Body of pancreas (tissue), 4 donors: ENCODE results near the gene ADAMTS6. TPM values are rescaled to one million over a fixed set of nuclear protein-coding genes. Genes with fewer than 3 reads are reported as not detected.
"Not testable (repeated sequence)": the region's sequence is repeated elsewhere in the genome, so short reads cannot be mapped to it uniquely, and the experiment has no call there.

Experiments used
- ATAC-seq: fragments of 150-250 bp; one replicate; pipeline ENCODE4 v1.9.1; 2016
- DNase-seq, 4 donors: peaks; one replicate each; pipeline ENCODE4 v3.0.0-alpha.2; 2019
- H3K27ac ChIP-seq, 4 donors: fragments of 200-600 bp; sonication (generic); 1 replicate in 3 of 4; 2 replicates in 1 of 4; pipeline versions ENCODE4 v1.5.1 to v1.6.1; 2016 to 2019; ENCODE audit warnings: mild to moderate bottlenecking in 1 of 4, mixed read lengths in 1 of 4, moderate library complexity in 1 of 4
- H3K27me3 ChIP-seq, 2 donors: fragments of 200-600 bp; sonication (generic); one replicate each; pipeline ENCODE4 v1.6.0; 2016; ENCODE audit warnings: mild to moderate bottlenecking in 1 of 2
- H3K36me3 ChIP-seq, 2 donors: fragments of 200-600 bp; sonication (generic); replicated peaks in 1 of 2; 2 replicates each; pipeline ENCODE4 v1.5.1; 2016; ENCODE audit warnings: low read depth in 2 of 2; ENCODE audit not compliant: insufficient read depth in 1 of 2
- H3K4me1 ChIP-seq: fragments of 200-600 bp; sonication (generic); one replicate; pipeline ENCODE4 v1.6.0; 2016
- H3K4me3 ChIP-seq, 2 donors: fragments of 200-600 bp; sonication (generic); 1 replicate in 1 of 2; 2 replicates in 1 of 2; pipeline ENCODE4 v1.5.1; 2016 to 2019
- H3K9me3 ChIP-seq, 3 donors: fragments of 200-600 bp; sonication (generic); 1 replicate in 2 of 3; 2 replicates in 1 of 3; pipeline ENCODE4 v1.5.1; 2016
- POLR2A ChIP-seq, 3 donors: fragments of 450-650 bp; IDR thresholded peaks; one replicate each; pipeline ENCODE4 v1.6.1; 2016; ENCODE audit warnings: antibody characterized with exemption in 3 of 3, mild to moderate bottlenecking in 2 of 3
- WGBS, 2 donors: methylation state at CpG; one replicate each; pipeline ENCODE4 v1.1.5; 2017; 5-methylcytosine and 5-hydroxymethylcytosine counted together
- intact Hi-C: fragments of 100-400 bp; cut with DNase I; formaldehyde crosslinking; loops from one replicate; pipeline ENCODE4 v1.15.1; 2023
- total RNA-seq, 2 donors: library from RNA; depleted of rRNA; stranded (reverse); fragments of >200 nt; gene quantifications; one replicate each; pipeline ENCODE4 v1.1.0, GENCODE V29; 2016
- TF ChIP-seq, protein P1 (sequence below), 7 experiments: fragments of 450-650 bp in 4 of 7; fragments of 200-600 bp in 3 of 7; sonication (generic) in 3 of 7; IDR thresholded peaks; one replicate each; pipeline ENCODE4 v1.5.1; 2016 to 2019; ENCODE audit warnings: antibody characterized with exemption in 7 of 7

ADAMTS6 gene
- total RNA-seq, 2 donors from 2014 or later: 0.78 TPM; not detected in 1

DNA sequence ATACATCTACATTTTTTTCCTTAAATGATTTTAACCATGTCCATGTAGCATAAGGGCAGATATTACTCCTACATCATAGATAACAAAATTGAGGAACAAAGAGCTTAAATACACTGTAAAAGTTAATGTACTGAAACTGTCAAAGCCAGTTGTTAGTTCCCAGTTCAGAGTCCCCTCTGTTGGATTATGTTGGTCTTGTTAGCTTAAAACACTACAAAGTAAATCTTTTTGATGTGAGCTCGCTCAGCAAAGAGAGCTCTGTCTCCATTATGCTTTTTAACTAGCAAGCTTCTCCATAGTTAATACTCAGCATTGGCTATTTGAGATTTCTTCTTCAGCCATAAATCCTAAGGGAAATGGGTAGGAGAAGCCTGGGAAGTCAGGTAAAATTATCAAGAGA is 149.1 kb downstream of the ADAMTS6 start:
- no peaks in the 10 kb centered on the region for H3K27me3 ChIP-seq
- no peak overlapping the region for H3K4me3 ChIP-seq
- no peak for TF ChIP-seq POLR2A (IDR thresholded peaks at IDR 0.05)
- TF ChIP-seq, protein P1, sequence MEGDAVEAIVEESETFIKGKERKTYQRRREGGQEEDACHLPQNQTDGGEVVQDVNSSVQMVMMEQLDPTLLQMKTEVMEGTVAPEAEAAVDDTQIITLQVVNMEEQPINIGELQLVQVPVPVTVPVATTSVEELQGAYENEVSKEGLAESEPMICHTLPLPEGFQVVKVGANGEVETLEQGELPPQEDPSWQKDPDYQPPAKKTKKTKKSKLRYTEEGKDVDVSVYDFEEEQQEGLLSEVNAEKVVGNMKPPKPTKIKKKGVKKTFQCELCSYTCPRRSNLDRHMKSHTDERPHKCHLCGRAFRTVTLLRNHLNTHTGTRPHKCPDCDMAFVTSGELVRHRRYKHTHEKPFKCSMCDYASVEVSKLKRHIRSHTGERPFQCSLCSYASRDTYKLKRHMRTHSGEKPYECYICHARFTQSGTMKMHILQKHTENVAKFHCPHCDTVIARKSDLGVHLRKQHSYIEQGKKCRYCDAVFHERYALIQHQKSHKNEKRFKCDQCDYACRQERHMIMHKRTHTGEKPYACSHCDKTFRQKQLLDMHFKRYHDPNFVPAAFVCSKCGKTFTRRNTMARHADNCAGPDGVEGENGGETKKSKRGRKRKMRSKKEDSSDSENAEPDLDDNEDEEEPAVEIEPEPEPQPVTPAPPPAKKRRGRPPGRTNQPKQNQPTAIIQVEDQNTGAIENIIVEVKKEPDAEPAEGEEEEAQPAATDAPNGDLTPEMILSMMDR (IDR thresholded peaks at IDR 0.05): no peak
- no peak for ATAC-seq
- intact Hi-C loops: no loop called here
- no peaks in the 10 kb centered on the region for H3K9me3 ChIP-seq
- WGBS, 2 donors: 41 to 65% methylated on average over 1 of the region's 1 CpG
- no peak for DNase-seq
- no peaks in the 10 kb centered on the region for H3K4me1 ChIP-seq
- no peaks in the 10 kb centered on the region for H3K36me3 ChIP-seq
- H3K27ac ChIP-seq: no peak overlapping the region

DNA sequence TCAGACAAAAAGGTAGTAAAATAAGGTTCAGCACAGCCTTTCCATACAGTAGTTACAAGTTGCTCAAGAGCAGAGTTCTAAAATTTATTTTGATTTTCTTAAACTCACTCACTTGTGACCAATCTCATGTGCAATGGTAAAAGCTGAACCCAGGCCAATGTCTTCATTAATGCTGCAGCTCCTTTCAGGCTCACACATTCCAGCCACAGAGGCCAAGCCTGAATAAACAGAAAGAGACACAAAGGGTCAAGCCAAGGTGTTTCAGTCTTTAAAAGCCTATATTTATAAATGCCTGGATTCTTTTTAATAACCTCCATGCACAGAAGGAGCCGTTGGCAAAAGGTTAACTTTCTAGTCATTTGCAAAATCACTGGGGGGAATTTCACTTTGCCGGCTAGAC is 152.5 kb downstream of the ADAMTS6 start:
- no peaks in the 10 kb centered on the region for H3K4me1 ChIP-seq
- intact Hi-C loops: no loop called here
- no peak overlapping the region for H3K27ac ChIP-seq
- H3K36me3 ChIP-seq: no peaks in the 10 kb centered on the region
- H3K4me3 ChIP-seq: no peak overlapping the region
- H3K27me3 ChIP-seq: no peaks in the 10 kb centered on the region
- H3K9me3 ChIP-seq: no peaks in the 10 kb centered on the region
- 40 to 41% methylated on average over 2 of the region's 2 CpGs for WGBS, 2 donors
- TF ChIP-seq POLR2A (IDR thresholded peaks at IDR 0.05): no peak
- TF ChIP-seq, protein P1 (IDR thresholded peaks at IDR 0.05): no peak
- ATAC-seq (no peak), DNase-seq (no peak)

DNA sequence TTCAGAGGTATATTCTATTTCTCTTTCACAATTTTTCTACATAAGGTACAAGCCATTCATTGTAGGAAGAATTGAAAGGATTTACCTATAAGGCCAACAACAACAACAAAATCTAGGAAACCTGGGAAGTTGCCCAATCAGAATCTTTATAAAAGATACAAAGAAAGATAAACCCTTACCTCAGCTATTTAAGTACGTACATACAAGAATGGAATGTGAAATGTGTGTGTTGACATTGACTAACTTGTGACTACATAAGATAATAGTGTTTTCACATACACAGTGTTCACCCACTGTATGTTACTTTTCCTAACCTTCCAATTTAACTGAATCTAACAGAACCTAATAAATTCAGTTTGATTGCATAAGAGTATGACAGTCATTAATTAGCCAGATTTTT is 154.1 kb downstream of the ADAMTS6 start:
- no peaks in the 10 kb centered on the region for H3K9me3 ChIP-seq
- DNase-seq (no peak), ATAC-seq (no peak)
- intact Hi-C loops: no loop called here
- no peaks in the 10 kb centered on the region for H3K27me3 ChIP-seq
- no peak for TF ChIP-seq POLR2A (IDR thresholded peaks at IDR 0.05)
- TF ChIP-seq, protein P1 (IDR thresholded peaks at IDR 0.05): no peak
- no peaks in the 10 kb centered on the region for H3K4me1 ChIP-seq
- WGBS, 2 donors: 15 to 26% methylated on average over 1 of the region's 1 CpG
- no peak overlapping the region for H3K27ac ChIP-seq
- H3K4me3 ChIP-seq: no peak overlapping the region
- no peaks in the 10 kb centered on the region for H3K36me3 ChIP-seq

DNA sequence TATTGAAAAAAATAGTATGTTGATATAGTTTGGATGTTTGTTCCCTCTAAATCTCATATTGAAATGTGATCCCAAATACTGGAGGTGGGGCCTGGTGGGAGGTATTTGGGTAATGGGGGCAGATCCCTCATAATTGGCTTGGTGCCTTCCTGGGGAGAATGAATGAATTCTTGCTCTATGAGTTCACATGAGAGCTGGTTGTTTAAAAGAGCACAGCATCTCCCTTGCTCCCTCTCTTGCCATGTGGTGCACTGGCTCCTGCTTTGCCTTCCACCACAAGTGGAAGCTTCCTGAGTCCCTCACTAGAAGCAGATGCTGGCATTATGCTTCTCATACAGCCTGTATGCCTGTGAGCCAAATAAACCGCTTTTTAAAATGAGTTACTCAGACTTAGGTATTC is 154.8 kb downstream of the ADAMTS6 start:
- no peak overlapping the region for H3K4me3 ChIP-seq
- ATAC-seq (no peak), DNase-seq (no peak)
- no peak overlapping the region for H3K27ac ChIP-seq
- no peaks in the 10 kb centered on the region for H3K27me3 ChIP-seq
- WGBS, 2 donors: 86 to 88% methylated on average over 1 of the region's 1 CpG
- H3K4me1 ChIP-seq: no peaks in the 10 kb centered on the region
- intact Hi-C loops: no loop called here
- H3K36me3 ChIP-seq: no peaks in the 10 kb centered on the region
- no peak for TF ChIP-seq POLR2A (IDR thresholded peaks at IDR 0.05)
- TF ChIP-seq, protein P1 (IDR thresholded peaks at IDR 0.05): no peak
- H3K9me3 ChIP-seq: no peaks in the 10 kb centered on the region

DNA sequence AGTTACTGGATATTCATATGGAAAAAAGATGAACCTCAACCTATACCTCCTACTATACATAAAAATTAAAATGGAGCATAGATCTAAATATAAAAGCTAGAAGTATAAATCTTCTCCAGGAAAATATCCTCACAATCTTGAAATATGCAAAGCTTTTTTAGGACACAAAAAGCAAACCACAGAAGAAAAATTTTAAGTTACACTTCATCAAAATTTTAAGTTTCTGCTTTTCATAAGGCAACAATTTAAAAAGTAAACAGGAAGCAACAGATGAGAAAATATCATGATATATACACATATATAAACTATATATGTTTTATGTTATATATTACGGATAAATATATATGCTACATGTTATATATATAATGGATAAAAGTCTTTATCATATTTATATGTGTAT is 157.5 kb downstream of the ADAMTS6 start:
- Histone ChIP-seq H3K9me3 (no peaks in the 10 kb centered on the region), H3K4me1 (no peaks in the 10 kb centered on the region), H3K4me3 (no peak overlapping the region), H3K27me3 (no peaks in the 10 kb centered on the region), H3K27ac (no peak overlapping the region), H3K36me3 (no peaks in the 10 kb centered on the region)
- no peak for ATAC-seq
- TF ChIP-seq, protein P1 (IDR thresholded peaks at IDR 0.05): no peak
- TF ChIP-seq POLR2A (IDR thresholded peaks at IDR 0.05): no peak
- 73 to 86% methylated on average over 1 of the region's 1 CpG for WGBS, 2 donors
- intact Hi-C loops: no loop called here
- no peak for DNase-seq

DNA sequence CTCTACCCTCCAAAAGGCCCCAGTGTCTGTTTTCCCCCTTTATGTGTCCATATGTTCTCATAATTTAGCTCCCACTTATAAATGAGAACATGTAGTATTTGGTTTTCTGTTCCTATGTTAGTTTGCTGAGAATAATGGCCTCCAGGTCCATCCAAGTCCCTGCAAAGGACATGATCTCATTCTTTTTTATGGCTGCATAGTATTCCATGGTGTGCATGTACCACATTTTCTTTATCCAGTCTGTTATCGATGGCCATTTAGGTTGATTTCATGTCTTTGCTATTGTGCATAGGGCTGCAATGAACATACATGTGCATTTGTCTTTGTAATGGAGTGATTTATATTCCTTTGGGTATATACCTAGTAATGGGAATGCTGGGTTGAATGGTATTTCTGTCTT is 161.0 kb downstream of the ADAMTS6 start:
- WGBS, 2 donors: 84 to 96% methylated on average over 1 of the region's 1 CpG
- ATAC-seq, H3K27ac ChIP-seq, DNase-seq, H3K27me3 ChIP-seq, H3K36me3 ChIP-seq, H3K4me3 ChIP-seq, H3K9me3 ChIP-seq, intact Hi-C loops, H3K4me1 ChIP-seq: not testable (repeated sequence)
